Ovary (tissue), 3 donors: Measurements from ENCODE around the gene ACSF2.

Experiments
- EP300 ChIP-seq: sonication (generic); formaldehyde crosslinking; IDR thresholded peaks from one replicate; pipeline ENCODE4 v1.6.1; 2017; ENCODE audit warnings: antibody characterized with exemption
- TF ChIP-seq, protein P1 (sequence below), 3 donors: fragments of 450-650 bp in 2 of 3; fragments of 200-600 bp in 1 of 3; IDR thresholded peaks; one replicate each; pipeline versions ENCODE4 v1.5.1 to v1.8.0; 2016 to 2022; ENCODE audit warnings: antibody characterized with exemption in 3 of 3, mild to moderate bottlenecking in 1 of 3
- donor health status: DM: no; HTN: no; CAD: no.

- TF ChIP-seq, protein P1, sequence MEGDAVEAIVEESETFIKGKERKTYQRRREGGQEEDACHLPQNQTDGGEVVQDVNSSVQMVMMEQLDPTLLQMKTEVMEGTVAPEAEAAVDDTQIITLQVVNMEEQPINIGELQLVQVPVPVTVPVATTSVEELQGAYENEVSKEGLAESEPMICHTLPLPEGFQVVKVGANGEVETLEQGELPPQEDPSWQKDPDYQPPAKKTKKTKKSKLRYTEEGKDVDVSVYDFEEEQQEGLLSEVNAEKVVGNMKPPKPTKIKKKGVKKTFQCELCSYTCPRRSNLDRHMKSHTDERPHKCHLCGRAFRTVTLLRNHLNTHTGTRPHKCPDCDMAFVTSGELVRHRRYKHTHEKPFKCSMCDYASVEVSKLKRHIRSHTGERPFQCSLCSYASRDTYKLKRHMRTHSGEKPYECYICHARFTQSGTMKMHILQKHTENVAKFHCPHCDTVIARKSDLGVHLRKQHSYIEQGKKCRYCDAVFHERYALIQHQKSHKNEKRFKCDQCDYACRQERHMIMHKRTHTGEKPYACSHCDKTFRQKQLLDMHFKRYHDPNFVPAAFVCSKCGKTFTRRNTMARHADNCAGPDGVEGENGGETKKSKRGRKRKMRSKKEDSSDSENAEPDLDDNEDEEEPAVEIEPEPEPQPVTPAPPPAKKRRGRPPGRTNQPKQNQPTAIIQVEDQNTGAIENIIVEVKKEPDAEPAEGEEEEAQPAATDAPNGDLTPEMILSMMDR (IDR thresholded peaks at IDR 0.05) = no peak
- TF ChIP-seq EP300 = no peak
Observed at GRCh38 chr17:50493744-50494143, 67.7 kb downstream of the ACSF2 start.
